Hepatocyte (in vitro differentiated cells): Measurements from ENCODE around the gene CTAG1A.
"Not testable (repeated sequence)": the region's sequence is repeated elsewhere in the genome, so short reads cannot be mapped to it uniquely, and the experiment has no call there.

ENCODE experiments used
- CTCF ChIP-seq: fragments of 200-600 bp; sonication (generic); IDR thresholded peaks from 2 replicates; pipeline ENCODE4 v1.5.1; 2016; ENCODE audit warnings: antibody characterized with exemption, mild to moderate bottlenecking; ENCODE audit not compliant: poor library complexity
- EZH2 ChIP-seq: fragments of 200-600 bp; sonication (generic); IDR thresholded peaks from 2 replicates; pipeline ENCODE4 v1.6.1; 2016; ENCODE audit warnings: antibody characterized with exemption, mild to moderate bottlenecking, borderline replicate concordance
- EZH2phosphoT487 ChIP-seq: fragments of 200-600 bp; sonication (generic); IDR thresholded peaks from one replicate; pipeline ENCODE4 v1.6.1; 2018; ENCODE audit warnings: antibody characterized with exemption, mild to moderate bottlenecking, low read depth, moderate library complexity; ENCODE audit not compliant: unreplicated experiment, severe bottlenecking

DNA sequence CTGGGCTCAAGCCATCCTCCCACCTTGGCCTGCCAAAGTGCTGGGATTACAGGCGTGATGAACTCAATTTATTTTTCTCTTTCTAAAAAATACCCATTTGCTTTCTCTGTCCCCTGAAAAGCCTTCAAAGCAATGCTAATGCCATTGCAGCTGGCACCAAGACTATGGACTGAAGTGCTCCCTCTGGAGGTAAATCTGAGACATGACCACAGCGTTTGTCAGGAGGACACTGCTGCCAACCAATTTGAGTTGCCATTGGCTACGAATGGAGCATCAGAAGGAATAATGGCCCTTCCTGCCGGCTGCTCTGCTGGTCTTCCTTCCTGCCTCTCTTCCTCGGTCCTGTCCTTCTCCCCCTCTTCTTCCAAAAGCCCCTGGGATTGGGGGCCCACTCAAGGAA is 9.9 kb upstream of the CTAG1A start:
- TF ChIP-seq CTCF, EZH2phosphoT487, EZH2: not testable (repeated sequence)
